Gastroesophageal sphincter (tissue), 3 donors: Measurements from ENCODE around the gene ABRAXAS1.

ENCODE experiments used
- POLR2A ChIP-seq, 2 donors: fragments of 450-650 bp; IDR thresholded peaks; one replicate each; pipeline ENCODE4 v1.6.1; 2017; ENCODE audit warnings: antibody characterized with exemption in 2 of 2, mild to moderate bottlenecking in 2 of 2, moderate library complexity in 1 of 2
- TF ChIP-seq, protein P1 (sequence below), 4 experiments: fragments of 200-600 bp in 2 of 4; fragments of 450-650 bp in 2 of 4; sonication (generic) in 1 of 4; IDR thresholded peaks; one replicate each; pipeline ENCODE4 v1.5.1; 2017 to 2019; ENCODE audit warnings: antibody characterized with exemption in 4 of 4, mild to moderate bottlenecking in 2 of 4, moderate library complexity in 2 of 4

DNA sequence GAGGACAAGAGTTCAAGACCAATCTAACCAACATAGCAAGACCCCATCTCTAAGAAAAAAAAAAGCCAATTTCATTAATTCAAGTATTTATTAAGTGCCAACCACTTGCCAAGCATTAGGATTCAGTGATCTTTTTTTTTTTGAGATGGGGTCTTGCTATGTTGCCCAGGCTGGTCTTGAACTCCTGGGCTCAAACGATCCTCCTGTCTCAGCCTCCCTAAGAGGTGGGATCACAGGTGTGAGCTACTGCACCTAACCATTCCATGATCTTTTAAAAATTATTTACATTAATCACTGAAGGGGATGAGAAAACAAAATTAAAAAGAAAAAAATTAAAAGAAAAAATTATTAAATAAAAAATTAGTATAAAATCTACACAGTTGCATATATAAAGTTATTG is 53.7 kb downstream of the ABRAXAS1 start:
- no peak for TF ChIP-seq POLR2A (IDR thresholded peaks at IDR 0.05)
- TF ChIP-seq, protein P1, sequence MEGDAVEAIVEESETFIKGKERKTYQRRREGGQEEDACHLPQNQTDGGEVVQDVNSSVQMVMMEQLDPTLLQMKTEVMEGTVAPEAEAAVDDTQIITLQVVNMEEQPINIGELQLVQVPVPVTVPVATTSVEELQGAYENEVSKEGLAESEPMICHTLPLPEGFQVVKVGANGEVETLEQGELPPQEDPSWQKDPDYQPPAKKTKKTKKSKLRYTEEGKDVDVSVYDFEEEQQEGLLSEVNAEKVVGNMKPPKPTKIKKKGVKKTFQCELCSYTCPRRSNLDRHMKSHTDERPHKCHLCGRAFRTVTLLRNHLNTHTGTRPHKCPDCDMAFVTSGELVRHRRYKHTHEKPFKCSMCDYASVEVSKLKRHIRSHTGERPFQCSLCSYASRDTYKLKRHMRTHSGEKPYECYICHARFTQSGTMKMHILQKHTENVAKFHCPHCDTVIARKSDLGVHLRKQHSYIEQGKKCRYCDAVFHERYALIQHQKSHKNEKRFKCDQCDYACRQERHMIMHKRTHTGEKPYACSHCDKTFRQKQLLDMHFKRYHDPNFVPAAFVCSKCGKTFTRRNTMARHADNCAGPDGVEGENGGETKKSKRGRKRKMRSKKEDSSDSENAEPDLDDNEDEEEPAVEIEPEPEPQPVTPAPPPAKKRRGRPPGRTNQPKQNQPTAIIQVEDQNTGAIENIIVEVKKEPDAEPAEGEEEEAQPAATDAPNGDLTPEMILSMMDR (IDR thresholded peaks at IDR 0.05), result no peak
